Measurements from ENCODE around the gene CFAP157. TPM values are rescaled to one million over a fixed set of nuclear protein-coding genes. Genes with fewer than 3 reads are reported as not detected.

The CFAP157 gene
- total and polyA plus RNA-seq, 2 donors from 2014 or later, result 0.41 to 2.9 TPM

DNA sequence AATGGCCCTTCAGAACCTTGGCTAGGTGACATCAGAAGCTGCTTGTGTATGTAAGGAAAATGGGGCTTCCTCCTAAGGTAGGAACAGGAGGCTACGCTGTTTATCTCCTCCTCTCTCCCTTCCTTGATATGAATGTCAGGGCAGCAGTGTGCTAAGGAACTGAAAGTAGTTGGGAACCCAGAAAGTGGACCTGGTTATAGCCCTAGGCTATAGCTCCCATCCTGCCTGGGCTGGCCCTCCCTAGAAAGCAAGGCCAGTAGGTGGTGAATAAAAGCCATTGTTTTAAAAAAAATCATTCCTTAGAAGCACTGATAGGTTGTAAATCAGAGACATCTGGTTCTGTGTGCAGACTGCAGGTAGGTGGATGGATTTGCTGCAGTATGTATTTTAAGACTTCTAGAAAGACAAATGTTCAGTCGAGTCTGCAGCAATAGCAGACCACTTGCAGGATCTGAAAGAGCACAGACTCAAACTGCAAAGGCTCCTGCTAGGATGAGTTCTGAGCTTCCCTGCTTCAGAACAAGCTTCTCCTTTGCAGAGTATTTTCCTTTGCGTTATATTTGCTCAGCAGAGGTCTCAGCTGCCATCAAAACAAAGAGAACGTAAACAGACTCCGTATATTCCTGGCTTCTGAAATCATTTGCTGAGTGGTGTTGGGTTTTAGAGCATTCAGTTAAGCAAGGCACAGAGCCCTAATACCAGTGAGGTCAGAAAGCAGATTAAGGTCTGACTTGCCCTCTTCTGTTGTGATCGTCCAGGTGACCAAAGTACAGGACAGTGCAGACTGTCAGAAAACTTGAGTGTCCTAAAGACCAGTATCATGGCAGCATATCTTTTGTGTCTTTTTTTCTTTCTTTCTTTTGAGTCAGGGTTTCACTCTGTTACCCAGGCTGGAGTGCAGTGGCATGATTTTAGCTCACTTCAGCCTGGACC is 20.1 kb upstream of the CFAP157 start:
- TF ChIP-seq, protein P1, sequence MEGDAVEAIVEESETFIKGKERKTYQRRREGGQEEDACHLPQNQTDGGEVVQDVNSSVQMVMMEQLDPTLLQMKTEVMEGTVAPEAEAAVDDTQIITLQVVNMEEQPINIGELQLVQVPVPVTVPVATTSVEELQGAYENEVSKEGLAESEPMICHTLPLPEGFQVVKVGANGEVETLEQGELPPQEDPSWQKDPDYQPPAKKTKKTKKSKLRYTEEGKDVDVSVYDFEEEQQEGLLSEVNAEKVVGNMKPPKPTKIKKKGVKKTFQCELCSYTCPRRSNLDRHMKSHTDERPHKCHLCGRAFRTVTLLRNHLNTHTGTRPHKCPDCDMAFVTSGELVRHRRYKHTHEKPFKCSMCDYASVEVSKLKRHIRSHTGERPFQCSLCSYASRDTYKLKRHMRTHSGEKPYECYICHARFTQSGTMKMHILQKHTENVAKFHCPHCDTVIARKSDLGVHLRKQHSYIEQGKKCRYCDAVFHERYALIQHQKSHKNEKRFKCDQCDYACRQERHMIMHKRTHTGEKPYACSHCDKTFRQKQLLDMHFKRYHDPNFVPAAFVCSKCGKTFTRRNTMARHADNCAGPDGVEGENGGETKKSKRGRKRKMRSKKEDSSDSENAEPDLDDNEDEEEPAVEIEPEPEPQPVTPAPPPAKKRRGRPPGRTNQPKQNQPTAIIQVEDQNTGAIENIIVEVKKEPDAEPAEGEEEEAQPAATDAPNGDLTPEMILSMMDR (IDR thresholded peaks at IDR 0.05; ENCODE audit: borderline replicate concordance, extremely low read depth, insufficient read depth), result no peak
- intact Hi-C loops (cut with DNase I), result no loop called here
- H3K4me1 ChIP-seq (ENCODE audit: control insufficient read depth in 2 of 3, insufficient read depth in 2 of 3, low read depth in 1 of 3, low read length in 3 of 3), result no peaks in the 10 kb centered on the region
- no peak overlapping the region for H3K9ac ChIP-seq (ENCODE audit: low read length in 3 of 3)
- H3K36me3 ChIP-seq (ENCODE audit: control insufficient read depth in 2 of 3, insufficient read depth in 3 of 3, low read length in 3 of 3), result peaks cover 0 to 10% (median 2%) of the 10 kb centered on the region in 3 donors
- no peak overlapping the region for H3K27ac ChIP-seq (ENCODE audit: low read depth in 2 of 2, low read length in 2 of 2)
- no peak overlapping the region for H3K4me3 ChIP-seq (ENCODE audit: low read length in 3 of 3)
- DNase-seq (no peak), FAIRE-seq (no peak)
- no peaks in the 10 kb centered on the region for H3K9me3 ChIP-seq (ENCODE audit: control insufficient read depth in 2 of 3, insufficient read depth in 1 of 3, low read length in 3 of 3)
- no peaks in the 10 kb centered on the region for H3K27me3 ChIP-seq (ENCODE audit: control insufficient read depth, insufficient read depth, low read length)

DNA sequence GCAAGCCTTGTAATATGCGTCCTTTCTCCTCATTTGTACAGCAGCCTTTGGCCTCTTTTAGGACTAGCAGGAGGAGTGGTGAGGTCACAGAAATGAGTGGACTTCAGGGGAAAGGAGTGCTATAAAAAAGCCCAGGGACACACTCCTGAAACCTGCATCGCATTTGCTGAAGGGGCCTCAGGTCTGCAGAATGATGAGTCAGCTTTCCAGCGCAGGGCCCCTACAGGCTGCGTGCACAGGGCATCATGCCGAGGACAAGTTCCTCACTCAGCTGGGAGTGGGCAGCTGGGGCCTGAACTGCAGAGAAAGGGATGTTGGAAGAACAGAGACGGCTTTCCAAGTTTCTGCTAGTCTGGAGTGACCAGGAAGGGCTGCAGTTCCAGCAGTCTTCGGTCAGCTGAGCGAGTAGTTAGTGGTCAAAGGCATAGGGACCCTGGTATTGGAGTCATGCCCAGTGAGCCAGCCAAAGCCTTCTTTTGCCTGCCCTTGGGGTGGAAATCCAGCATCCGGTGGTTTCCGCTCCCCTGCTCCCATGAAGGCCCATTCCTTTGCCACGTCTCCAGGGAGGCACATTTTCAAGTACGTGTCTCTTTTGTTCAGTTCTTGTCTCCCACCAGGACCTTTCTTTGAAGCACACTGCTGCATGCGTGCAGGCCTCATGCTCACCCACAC is 17.3 kb upstream of the CFAP157 start:
- H3K27me3 ChIP-seq (ENCODE audit: control insufficient read depth, insufficient read depth, low read length), result no peaks in the 10 kb centered on the region
- no peak overlapping the region for H3K4me3 ChIP-seq (ENCODE audit: low read length in 3 of 3)
- intact Hi-C loops (cut with DNase I), result no loop called here
- TF ChIP-seq, protein P1 (IDR thresholded peaks at IDR 0.05; ENCODE audit: borderline replicate concordance, extremely low read depth, insufficient read depth), result no peak
- H3K9ac ChIP-seq (ENCODE audit: low read length in 3 of 3), result no peak overlapping the region
- no peaks in the 10 kb centered on the region for H3K36me3 ChIP-seq (ENCODE audit: control insufficient read depth in 2 of 3, insufficient read depth in 3 of 3, low read length in 3 of 3)
- FAIRE-seq, result no peak
- no peak for DNase-seq
- no peaks in the 10 kb centered on the region for H3K9me3 ChIP-seq (ENCODE audit: control insufficient read depth in 2 of 3, insufficient read depth in 1 of 3, low read length in 3 of 3)
- H3K4me1 ChIP-seq (ENCODE audit: control insufficient read depth in 2 of 3, insufficient read depth in 2 of 3, low read depth in 1 of 3, low read length in 3 of 3), result no peaks in the 10 kb centered on the region
- no peak overlapping the region for H3K27ac ChIP-seq (ENCODE audit: low read depth in 2 of 2, low read length in 2 of 2)

DNA sequence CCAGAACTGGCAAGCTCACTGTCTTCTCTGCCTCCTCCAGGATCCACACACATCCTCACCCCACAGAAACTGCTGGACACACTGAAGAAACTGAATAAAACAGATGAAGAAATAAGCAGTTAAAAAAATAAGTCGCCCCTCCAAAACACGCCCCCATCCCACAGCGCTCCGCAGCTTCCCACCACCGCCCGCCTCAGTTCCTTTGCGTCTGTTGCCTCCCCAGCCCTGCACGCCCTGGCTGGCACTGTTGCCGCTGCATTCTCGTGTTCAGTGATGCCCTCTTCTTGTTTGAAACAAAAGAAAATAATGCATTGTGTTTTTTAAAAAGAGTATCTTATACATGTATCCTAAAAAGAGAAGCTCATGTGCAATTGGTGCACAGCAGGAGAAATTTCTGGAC is 16.1 kb upstream of the CFAP157 start:
- intact Hi-C loops (cut with DNase I), result no loop called here
- Histone ChIP-seq H3K4me3 (ENCODE audit: low read length in 3 of 3) (no peak overlapping the region), H3K36me3 (ENCODE audit: control insufficient read depth in 2 of 3, insufficient read depth in 3 of 3, low read length in 3 of 3) (no peaks in the 10 kb centered on the region), H3K27ac (ENCODE audit: low read depth in 2 of 2, low read length in 2 of 2) (no peak overlapping the region), H3K27me3 (ENCODE audit: control insufficient read depth, insufficient read depth, low read length) (no peaks in the 10 kb centered on the region), H3K9ac (ENCODE audit: low read length in 3 of 3) (no peak overlapping the region), H3K9me3 (ENCODE audit: control insufficient read depth in 2 of 3, insufficient read depth in 1 of 3, low read length in 3 of 3) (no peaks in the 10 kb centered on the region), H3K4me1 (ENCODE audit: control insufficient read depth in 2 of 3, insufficient read depth in 2 of 3, low read depth in 1 of 3, low read length in 3 of 3) (no peaks in the 10 kb centered on the region)
- TF ChIP-seq, protein P1 (IDR thresholded peaks at IDR 0.05; ENCODE audit: borderline replicate concordance, extremely low read depth, insufficient read depth), result no peak
- no peak for DNase-seq
- FAIRE-seq, result no peak

All from kidney (tissue), 14 donors.